Left renal cortex interstitium (tissue), 4 donors: ENCODE results near the gene TMTC2. TPM values are rescaled to one million over a fixed set of nuclear protein-coding genes. Genes with fewer than 3 reads are reported as not detected.

Experiments
- DNase-seq, 4 donors: peaks; one replicate each; pipeline ENCODE4 v3.0.0-alpha.2; 2013; ENCODE audit warnings: low read depth in 4 of 4, low spot score in 2 of 4, missing footprints in 1 of 4
- polyA plus RNA-seq, 4 donors: library from polyadenylated mRNA; unstranded; fragments of 120-200 nt; gene quantifications; one replicate each; pipeline ENCODE4 v1.2.1, GENCODE V29; 2013; ENCODE audit not compliant: insufficient read length in 4 of 4

Gene TMTC2
- 10 to 100 TPM; 32.8 to 39.5 (median 38.3) TPM for polyA plus RNA-seq

DNA sequence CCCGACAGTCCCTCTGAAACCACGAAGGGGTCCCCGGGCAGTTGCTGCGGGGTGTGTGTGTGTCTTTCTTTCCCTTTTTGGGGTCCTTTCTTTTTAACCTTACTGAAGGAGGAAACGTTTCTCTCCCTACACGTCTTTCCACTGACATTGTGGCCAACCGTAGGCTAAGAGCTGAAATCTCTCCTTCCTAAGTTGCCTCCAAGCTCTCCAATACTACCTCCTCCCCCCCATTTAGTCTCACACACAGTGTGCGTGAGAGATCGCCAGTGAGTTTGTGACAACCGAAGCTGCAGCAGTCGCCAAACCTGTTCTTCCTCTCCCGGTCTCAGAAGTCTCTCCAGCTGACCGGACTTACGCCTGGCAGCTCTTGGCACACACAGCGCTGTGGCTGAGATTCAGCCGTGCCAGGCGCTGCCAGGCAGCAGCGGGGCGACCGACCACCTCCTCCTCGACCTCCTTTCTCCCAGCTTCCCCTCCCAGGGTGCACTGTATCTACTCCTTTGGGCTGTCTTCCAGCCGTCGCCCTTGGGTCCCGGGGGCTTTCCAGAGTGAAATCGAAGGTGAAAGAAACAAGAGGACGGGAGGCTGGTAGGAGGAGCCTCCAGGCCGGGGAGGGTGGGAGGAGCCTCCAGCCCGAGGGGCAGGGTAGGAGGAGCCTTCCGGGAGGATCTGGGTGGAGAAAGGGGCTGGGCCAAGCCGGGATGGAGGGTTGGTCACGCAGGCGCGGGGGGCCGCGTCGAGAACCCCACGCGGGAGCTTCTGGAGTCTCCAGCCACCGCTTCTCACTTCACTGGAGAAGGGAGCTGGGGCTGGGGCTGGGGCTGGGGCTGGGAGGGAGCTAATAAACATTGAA, at the start of gene TMTC2:
TMTC2 (plus strand) TSS at position 739 of the 853 bp plus-strand sequence.
- DNase-seq, result peak; percentile 82 to 93 (median 92)

DNA sequence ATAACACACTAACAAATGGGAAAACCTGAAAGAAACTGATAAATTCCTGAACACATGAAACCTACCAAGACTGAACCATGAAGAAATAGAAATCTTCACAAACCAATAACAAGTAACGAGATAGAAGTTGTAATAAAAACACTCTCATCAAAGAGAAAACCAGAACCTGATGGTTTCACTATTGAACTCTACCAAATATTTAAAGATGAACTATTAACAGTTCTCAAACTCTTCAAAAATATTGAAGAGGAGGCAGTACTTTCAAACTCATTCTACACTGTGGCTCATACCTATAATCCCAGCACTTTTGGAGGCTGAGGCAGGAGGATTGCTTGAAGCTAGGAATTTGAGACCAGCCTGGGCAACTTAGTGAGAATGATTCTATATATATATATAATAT, 48.4 kb upstream of the TMTC2 start:
- DNase-seq, result no peak

DNA sequence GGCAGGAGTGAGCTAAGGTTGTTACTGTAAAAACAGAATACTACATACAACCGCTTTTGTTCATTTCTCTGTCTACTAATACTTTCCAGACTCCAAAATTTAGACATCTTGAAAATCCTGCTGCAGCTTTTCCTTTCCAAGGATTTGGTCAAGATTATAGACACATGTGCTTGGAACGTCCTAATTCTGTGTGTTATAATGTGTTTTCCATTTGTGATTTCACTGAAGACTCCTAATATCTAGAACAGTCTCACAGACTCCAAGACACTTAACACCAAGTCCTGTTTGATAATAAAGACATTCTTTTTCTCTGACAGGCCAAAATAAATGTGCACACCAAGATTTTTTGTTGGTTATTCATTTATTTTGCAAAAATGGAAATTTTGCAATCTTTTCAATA, 41.8 kb upstream of the TMTC2 start:
- no peak for DNase-seq

DNA sequence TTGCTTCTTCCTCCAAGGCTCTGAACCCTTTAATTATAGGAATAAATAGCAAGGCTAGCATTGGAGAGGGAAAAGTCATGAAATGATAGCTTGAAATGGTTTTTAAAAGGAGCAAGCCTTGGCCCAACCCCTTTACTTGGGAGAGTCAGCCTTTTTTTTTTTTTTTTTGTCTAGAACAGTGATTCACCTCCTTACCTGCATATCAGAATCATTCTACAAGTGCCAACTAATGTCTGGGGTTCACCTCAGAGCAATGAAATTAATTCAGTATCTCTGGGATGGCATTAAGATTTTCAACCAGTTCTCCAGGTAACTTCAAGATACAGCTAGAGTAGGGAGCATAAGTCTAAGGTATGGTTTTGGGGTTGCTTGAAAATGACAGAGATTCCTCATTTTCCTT, 41.3 kb upstream of the TMTC2 start:
- no peak for DNase-seq

DNA sequence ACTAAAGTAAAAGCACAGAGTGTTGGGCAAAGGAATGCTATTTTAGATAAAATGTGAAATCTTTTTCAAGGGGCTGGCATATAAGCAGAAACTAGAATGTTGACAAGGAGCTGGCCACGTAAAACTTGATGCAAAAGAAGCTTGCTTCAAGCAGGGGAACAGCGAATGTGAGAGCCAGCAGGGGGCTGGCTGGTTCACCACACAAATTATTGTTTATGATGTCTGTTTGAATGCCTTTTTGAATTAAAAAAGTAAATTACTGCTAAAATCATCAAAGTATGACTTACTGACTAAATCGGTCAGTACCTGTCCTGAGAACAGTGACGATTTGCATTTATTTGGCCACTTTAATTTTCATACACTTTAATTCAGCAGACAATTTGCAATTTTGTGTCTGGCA, 38.9 kb upstream of the TMTC2 start:
- DNase-seq, result no peak

DNA sequence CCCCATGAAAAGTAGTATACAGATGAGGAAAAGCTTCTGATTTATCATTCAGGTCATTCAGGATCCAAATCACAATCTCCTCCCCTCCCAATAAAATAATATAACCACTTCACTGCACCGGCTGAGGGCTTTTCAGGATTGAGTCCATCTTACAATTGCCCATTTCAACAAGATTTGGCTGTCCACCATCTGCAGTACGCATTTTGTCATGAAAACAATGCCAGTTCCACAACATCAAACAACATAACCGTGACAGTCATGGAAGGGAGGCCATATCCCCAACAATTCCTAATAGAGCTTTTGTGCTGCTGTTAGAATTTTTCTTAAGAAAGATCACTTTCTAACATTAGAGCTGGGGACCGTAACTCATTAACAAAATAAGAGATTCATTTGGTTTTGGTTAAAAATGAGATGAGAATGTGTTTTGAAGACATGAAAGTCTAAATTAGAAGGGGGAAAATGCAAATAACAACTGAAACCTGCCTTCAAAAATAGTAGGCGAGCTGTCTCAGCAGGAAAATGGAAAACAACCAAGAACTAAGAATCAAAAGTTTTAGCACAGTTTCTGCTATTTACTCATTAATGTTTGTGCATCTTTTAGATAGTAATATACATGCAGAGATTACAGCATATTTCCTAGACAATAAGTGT, 38.3 kb upstream of the TMTC2 start:
- DNase-seq, result no peak

DNA sequence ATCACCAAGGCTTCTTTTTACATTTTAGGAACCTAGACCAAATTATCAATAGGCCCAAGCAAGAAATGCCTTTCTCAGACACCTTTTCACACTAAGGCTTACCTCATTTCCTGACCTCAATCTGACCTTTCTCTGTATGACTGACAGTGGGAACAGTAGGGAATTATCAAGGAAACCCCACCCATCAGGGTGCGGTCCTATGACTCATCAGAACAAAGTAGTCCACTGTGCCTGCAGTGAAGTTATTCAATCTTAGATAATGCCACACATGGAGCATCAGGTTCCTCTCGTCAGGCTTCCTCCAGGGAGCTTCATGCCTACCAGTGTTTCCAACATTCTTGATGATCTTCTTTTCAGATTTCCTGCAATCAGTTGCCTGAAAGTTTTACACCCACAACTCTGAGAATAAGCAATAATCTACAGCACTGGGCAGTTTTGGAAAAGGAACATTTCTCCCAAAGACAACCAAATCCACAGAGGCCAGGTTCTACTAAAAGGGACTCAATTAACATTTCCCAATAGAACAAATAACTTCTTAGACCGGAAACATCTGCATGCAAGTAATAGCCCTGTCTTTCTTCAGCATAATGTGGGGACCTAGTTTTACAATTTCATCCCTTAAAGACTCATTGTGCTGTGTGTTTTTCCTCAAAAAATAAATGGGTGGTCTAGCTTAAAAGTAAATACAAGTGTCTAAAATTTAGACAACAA, 35.9 kb upstream of the TMTC2 start:
- no peak for DNase-seq

DNA sequence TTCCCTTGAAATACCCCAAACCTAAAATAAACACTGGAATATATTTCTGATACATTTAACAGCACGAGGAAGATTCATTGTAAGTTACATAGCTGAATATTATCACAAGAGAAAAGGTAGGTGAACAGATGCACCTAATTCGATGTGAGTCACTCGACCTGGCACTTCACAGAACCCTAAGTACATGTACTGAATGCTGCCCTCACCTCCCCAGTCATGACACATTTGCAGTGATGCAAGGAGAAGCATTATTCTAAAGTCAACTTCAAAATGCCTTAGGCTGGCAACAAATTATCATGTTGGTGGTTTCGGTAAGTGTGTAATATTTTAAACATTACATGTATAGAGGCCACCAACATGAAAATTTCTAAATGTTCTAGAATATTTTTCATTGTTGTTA, 35.2 kb upstream of the TMTC2 start:
- DNase-seq, result no peak

DNA sequence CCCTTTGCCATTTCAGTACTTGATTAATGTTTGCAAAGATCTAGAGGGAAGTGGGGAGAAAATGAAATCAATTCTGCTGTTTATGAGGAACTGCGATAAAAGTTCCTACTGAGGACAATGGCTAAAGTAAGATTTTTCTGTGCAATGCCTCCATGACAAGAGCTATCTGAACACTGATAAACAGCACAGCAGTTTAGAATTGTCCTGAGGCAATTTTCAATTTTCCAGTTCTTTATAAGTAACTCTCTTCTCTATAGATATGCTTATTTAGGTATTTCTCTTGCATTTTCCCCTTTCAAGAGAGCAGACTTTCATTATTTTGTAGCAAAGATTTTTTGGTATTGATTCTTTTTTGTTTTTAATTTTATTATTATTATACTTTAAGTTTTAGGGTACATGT, 34.6 kb upstream of the TMTC2 start:
- no peak for DNase-seq

DNA sequence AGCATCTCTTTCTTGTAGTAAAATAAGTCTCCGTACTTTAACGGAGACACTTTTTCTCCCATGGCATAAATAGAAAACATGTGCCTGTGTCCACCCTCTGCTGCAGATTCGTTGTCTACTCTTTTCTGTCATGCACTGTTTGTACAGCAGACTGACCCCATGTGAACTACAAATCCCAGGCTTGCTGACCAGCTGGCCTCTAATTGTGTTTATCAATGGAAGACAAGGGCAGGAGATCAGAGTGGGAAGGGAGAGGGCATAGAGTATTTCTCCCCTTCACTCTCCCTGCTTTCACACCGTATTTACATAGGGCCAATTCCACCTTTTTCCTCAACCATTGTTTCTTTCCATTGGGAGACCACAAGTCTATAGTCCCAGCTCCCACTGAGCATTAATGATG, 31.0 kb upstream of the TMTC2 start:
- no peak for DNase-seq

DNA sequence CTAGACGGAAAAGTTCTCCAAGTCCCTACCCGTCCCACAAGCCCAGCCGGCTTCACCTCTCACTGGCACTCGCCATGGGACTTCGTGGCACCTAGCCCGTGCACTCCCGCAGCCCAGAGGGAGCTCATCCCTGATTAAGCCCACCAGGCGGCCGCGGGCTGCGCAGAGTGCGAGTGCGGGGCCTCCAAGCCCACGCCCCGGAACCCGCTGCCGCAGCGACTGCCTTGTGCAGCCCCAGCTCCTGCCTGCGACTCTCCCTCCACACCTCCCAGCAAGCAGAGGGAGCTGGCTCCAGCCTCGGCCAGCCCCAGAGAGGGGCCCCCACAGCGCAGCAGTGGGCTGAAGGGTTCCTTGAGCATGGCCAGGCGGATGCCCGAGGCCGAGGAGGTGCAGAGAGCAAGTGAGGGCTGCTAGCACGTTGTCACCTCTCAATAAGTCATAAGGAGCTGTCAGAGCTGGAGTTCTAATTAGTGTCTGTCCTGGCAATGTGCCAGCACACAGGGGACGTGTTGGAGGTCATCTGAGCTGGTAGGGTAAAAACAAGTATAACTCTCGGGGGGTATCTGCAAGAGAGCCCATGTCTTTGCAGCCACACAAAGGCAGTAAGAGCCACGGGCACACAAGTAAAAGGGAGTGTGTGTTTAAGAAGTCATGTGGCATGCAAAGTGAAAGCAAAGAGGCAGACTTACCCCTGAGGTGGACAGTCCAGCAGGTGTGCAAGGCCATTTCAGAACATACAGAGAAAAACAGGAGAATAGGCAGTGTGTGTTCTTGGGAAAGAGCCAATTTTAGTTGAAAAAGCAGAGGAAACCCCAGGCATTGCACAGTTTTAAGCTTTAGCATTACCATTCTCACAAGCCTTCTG, 27.1 kb upstream of the TMTC2 start:
- no peak for DNase-seq

DNA sequence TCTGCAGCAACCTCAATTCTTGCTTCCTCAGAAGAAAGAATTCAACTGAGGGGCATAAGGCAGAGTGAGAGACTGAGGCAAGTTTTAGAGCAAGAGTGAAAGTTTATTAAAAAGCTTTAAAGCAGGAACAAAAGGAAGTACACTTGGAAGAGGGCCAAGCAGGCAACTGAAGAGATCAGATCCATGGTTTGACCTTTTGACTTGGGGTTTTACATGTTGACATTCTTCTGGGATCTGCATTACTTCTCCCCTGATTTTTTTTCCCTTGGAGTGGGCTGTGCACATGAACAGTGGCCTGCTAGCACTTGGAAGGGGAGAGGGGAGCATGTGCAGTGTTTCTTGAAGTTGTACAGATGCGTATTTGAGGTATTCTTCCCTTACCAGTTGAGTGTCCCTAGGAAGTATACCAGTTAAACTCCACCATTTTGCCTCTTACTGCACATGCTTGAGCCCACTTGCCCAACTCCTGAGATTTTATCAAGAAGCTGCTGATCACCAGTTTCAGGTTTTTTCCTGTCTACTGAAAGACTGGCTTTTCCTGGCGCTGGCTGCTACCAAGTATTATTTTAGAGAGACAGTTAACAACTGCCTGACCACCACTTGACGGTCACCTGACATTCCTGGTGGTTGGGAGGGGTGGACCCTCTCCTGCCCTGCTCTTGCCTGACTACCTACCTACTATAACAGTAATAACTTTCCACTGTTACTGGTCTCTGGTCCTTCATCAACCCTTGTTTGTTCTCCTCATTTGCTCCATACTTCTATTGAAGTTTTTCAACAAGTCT, 26.0 kb upstream of the TMTC2 start:
- no peak for DNase-seq

DNA sequence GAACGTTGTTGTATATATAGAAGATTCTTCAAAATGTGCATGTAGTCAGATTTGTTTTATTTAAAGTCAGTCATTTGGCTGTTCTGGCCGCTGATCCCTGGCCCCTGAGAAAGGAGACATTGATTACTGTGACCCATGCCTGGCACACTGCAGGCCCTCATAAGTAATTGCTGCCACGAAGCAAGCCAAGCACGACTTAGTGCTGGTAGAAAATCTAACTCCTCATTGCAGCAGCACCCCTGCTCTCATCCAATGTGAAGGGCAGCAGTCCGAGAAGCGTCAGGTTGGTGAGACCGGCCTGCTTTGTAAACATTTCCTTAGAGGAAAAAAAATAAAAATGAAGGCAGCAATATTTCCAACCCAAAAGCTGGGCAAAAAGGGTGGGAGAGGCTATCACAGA, 22.8 kb upstream of the TMTC2 start:
- no peak for DNase-seq

DNA sequence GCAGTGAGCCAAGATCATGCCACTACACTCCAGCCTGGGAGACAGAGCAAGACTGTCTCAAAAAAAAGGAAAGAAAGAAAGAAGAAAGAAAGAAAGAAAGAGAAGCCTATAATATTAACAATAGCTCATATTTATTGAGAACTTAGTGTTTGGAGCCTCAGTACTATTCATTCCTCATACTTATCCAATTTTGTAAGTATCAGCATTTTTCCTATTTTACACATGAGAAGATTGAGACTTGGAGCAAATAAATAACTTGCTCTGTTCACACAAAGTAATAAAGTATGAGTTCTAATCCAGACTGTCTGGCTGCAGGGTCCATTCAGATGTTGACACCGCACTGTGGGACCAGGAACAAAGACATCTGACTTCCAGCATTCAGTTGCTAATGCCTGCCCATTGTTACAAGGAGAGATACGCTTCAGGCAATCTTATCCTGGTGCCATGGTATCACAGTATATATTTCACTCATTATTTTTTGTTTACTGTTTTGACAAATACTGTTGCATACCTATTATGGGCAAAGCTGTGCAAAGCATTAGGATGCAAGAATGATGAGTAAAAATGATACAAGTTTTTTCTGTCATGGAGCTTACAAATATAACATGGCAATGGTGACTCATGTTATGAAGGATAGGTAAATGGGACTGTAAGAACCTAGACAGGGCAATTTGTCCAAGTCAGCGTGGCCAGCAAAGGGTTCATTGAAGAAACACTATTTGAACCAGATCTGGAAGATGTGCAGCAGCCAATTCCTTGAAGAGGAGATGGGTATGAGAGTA, 21.4 kb upstream of the TMTC2 start:
- DNase-seq, result no peak

DNA sequence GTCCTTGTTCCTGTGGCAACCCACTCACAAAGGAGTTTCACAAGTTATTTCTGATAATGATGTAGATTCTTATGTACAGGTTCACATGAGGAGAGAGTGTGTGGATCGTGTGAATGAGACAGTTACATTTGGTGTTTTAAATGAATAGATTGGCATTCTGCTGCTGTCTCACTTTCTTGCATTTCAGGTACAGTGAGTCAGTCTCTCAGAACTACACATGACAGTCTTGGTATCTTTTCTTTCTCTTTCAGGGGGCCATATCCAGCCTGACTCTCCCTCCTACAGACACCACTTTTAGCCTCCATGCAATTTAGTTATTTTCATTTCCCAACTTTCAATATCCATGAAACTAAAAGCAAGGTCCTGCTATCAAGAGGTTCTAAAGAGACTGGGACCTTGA, 19.9 kb upstream of the TMTC2 start:
- DNase-seq, result no peak

DNA sequence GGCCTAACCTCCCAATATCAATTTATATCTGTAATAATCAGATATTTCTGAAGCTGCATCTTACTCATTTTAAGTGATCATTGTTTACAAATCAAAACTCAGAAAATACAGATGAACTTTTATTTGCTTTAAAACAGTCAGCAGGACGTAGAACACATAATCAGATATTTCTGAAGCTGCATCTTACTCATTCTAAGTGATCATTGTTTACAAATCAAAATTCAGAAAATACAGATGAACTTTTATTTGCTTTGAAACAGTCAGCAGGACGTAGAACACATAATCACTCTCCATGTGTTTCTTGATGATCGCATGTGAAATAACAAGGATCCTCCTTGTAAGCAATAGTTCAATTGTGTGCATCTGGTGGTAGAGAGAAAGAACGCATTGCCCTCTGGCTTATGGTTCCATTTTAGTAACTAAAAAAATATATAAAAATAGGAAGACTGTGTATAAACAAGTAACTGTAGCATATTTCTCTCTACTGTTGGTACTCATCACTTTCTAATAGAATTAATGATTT, 15.0 kb upstream of the TMTC2 start:
- no peak for DNase-seq

DNA sequence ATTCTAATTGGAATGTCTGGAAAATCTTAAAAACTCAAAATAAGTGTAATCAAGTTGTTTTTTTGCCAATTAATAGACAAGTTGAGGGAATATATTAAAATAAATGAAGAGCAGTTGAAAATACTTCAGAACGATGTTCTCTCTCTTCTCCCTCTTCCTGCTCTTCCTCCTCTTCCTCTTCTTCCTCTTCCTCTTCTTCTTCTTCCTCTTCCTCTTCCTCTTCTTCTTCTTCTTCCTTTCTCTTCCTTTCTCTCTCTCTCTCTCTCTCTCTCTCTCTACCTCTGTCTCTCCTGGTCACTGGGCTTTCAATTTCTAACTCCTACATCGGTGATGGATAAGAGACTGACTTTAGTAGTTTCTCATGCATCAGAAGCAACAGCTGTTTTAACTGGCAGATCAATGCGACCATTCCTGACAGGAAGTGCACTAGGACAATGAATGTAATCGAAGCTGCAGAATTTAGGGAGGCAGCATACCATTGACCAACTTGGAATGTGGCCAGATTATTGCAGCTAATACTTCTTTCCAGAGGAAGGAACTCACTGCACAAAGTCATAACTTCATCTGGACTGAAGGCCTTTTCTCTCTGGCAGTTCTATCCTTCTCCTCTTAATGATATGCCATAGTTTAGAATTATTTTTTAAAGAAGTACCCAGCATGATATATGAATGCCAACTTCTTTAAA, 13.8 kb upstream of the TMTC2 start:
- DNase-seq, result no peak

DNA sequence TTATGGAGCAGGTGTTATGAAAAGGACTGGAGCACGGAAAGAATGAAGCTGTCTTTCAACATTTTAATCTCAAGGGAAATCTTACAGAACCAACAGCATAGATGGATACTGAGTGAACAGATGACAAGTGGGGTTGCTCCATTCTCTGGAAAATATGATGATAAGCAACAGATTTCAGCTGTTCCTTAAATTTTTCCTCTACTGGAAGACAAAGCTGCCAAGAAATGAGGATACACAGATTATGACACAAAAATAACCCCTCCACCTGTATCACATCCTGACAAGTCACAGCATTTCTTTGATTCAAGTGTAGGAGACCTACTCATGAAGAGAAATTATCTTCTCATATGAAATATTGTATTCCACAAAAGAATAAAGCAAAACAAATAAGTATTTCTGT, 13.0 kb upstream of the TMTC2 start:
- no peak for DNase-seq
